Measurements from ENCODE around the gene NFE2L1. TPM values are rescaled to one million over a fixed set of nuclear protein-coding genes. Genes with fewer than 3 reads are reported as not detected.
A peak's percentile ranks its signal among the peaks of the same experiment; 100 is the strongest.

NFE2L1 gene
- total and polyA plus RNA-seq, 9 of the 15 experiments (the other 6 are each of a cell fraction or from before 2014, with no cell fraction given): 2.0 to 68.6 (median 39.7) TPM

DNA sequence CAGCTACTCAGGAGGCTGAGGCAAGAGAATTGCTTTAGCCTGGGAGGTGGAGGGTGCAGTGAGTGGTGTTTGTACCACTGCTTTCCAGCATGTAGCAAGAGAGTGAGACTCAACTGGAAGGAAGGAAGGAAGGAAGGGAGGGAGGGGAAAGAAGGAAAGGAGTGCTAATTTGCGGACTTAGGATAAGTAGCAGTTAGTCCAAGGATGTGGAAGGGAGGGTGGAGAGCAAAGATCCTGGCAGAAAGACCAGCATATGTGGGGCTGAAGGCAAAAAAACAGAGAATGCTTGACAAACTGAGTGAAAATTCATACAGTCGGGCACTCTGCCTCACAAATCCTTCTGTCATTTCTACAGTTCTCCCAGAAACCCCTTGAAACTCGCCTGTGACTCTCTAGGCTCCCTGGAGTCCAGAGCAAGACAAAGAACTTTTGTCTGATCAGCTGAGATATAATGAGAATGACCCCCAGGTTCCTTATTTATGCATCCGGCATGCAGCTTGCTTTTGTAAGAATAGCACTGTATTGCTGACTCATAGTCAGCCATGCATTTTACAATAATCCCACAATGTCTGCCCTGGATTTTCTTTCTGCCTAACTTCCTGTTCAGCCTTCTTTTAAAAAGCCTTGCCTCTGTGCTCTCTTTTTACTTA lies 45.8 kb upstream of the NFE2L1 start (continued):
- TF ChIP-seq, protein P1, sequence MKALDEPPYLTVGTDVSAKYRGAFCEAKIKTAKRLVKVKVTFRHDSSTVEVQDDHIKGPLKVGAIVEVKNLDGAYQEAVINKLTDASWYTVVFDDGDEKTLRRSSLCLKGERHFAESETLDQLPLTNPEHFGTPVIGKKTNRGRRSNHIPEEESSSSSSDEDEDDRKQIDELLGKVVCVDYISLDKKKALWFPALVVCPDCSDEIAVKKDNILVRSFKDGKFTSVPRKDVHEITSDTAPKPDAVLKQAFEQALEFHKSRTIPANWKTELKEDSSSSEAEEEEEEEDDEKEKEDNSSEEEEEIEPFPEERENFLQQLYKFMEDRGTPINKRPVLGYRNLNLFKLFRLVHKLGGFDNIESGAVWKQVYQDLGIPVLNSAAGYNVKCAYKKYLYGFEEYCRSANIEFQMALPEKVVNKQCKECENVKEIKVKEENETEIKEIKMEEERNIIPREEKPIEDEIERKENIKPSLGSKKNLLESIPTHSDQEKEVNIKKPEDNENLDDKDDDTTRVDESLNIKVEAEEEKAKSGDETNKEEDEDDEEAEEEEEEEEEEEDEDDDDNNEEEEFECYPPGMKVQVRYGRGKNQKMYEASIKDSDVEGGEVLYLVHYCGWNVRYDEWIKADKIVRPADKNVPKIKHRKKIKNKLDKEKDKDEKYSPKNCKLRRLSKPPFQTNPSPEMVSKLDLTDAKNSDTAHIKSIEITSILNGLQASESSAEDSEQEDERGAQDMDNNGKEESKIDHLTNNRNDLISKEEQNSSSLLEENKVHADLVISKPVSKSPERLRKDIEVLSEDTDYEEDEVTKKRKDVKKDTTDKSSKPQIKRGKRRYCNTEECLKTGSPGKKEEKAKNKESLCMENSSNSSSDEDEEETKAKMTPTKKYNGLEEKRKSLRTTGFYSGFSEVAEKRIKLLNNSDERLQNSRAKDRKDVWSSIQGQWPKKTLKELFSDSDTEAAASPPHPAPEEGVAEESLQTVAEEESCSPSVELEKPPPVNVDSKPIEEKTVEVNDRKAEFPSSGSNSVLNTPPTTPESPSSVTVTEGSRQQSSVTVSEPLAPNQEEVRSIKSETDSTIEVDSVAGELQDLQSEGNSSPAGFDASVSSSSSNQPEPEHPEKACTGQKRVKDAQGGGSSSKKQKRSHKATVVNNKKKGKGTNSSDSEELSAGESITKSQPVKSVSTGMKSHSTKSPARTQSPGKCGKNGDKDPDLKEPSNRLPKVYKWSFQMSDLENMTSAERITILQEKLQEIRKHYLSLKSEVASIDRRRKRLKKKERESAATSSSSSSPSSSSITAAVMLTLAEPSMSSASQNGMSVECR (CRISPR knock-in tag; IDR thresholded peaks at IDR 0.05): 0 out of 2 replicates have a peak, but pooled peaks have one; percentile 34
- TF ChIP-seq GATAD2B (IDR thresholded peaks at IDR 0.05; ENCODE audit: borderline replicate concordance): no peak
- TF ChIP-seq, protein P2, sequence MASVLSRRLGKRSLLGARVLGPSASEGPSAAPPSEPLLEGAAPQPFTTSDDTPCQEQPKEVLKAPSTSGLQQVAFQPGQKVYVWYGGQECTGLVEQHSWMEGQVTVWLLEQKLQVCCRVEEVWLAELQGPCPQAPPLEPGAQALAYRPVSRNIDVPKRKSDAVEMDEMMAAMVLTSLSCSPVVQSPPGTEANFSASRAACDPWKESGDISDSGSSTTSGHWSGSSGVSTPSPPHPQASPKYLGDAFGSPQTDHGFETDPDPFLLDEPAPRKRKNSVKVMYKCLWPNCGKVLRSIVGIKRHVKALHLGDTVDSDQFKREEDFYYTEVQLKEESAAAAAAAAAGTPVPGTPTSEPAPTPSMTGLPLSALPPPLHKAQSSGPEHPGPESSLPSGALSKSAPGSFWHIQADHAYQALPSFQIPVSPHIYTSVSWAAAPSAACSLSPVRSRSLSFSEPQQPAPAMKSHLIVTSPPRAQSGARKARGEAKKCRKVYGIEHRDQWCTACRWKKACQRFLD (CRISPR knock-in tag; IDR thresholded peaks at IDR 0.05): no peak
- TF ChIP-seq DMBX1 (CRISPR knock-in tag; IDR thresholded peaks at IDR 0.05; ENCODE audit: borderline replicate concordance): no peak
- TF ChIP-seq, protein P3, sequence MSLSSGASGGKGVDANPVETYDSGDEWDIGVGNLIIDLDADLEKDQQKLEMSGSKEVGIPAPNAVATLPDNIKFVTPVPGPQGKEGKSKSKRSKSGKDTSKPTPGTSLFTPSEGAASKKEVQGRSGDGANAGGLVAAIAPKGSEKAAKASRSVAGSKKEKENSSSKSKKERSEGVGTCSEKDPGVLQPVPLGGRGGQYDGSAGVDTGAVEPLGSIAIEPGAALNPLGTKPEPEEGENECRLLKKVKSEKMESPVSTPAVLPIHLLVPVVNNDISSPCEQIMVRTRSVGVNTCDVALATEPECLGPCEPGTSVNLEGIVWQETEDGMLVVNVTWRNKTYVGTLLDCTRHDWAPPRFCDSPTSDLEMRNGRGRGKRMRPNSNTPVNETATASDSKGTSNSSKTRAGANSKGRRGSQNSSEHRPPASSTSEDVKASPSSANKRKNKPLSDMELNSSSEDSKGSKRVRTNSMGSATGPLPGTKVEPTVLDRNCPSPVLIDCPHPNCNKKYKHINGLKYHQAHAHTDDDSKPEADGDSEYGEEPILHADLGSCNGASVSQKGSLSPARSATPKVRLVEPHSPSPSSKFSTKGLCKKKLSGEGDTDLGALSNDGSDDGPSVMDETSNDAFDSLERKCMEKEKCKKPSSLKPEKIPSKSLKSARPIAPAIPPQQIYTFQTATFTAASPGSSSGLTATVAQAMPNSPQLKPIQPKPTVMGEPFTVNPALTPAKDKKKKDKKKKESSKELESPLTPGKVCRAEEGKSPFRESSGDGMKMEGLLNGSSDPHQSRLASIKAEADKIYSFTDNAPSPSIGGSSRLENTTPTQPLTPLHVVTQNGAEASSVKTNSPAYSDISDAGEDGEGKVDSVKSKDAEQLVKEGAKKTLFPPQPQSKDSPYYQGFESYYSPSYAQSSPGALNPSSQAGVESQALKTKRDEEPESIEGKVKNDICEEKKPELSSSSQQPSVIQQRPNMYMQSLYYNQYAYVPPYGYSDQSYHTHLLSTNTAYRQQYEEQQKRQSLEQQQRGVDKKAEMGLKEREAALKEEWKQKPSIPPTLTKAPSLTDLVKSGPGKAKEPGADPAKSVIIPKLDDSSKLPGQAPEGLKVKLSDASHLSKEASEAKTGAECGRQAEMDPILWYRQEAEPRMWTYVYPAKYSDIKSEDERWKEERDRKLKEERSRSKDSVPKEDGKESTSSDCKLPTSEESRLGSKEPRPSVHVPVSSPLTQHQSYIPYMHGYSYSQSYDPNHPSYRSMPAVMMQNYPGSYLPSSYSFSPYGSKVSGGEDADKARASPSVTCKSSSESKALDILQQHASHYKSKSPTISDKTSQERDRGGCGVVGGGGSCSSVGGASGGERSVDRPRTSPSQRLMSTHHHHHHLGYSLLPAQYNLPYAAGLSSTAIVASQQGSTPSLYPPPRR (CRISPR knock-in tag; IDR thresholded peaks at IDR 0.05; ENCODE audit: borderline replicate concordance): no peak
- TF ChIP-seq KDM4B (IDR thresholded peaks at IDR 0.05; ENCODE audit: borderline replicate concordance in 2 of 2, low read depth in 1 of 2): no peak
- TF ChIP-seq, protein P4, sequence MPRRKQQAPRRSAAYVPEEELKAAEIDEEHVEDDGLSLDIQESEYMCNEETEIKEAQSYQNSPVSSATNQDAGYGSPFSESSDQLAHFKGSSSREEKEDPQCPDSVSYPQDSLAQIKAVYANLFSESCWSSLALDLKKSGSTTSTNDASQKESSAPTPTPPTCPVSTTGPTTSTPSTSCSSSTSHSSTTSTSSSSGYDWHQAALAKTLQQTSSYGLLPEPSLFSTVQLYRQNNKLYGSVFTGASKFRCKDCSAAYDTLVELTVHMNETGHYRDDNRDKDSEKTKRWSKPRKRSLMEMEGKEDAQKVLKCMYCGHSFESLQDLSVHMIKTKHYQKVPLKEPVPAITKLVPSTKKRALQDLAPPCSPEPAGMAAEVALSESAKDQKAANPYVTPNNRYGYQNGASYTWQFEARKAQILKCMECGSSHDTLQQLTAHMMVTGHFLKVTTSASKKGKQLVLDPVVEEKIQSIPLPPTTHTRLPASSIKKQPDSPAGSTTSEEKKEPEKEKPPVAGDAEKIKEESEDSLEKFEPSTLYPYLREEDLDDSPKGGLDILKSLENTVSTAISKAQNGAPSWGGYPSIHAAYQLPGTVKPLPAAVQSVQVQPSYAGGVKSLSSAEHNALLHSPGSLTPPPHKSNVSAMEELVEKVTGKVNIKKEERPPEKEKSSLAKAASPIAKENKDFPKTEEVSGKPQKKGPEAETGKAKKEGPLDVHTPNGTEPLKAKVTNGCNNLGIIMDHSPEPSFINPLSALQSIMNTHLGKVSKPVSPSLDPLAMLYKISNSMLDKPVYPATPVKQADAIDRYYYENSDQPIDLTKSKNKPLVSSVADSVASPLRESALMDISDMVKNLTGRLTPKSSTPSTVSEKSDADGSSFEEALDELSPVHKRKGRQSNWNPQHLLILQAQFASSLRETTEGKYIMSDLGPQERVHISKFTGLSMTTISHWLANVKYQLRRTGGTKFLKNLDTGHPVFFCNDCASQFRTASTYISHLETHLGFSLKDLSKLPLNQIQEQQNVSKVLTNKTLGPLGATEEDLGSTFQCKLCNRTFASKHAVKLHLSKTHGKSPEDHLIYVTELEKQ (CRISPR knock-in tag; IDR thresholded peaks at IDR 0.05): no peak
- no peak for TF ChIP-seq BRD9 (IDR thresholded peaks at IDR 0.05; ENCODE audit: low read depth, partially characterized antibody)
- TF ChIP-seq MED1 (CRISPR knock-in tag; IDR thresholded peaks at IDR 0.05; ENCODE audit: borderline replicate concordance): no peak
- TF ChIP-seq ZNF584 (CRISPR knock-in tag; IDR thresholded peaks at IDR 0.05; ENCODE audit: low read depth): peak; percentile 77; the same call in 1 of the 2 replicates
- no peak for TF ChIP-seq RHOXF2B (CRISPR knock-in tag; conservative IDR thresholded peaks at IDR 0.05)
